H1 (cell line): ENCODE measurements around the gene LRTM1. TPM values are rescaled to one million over a fixed set of nuclear protein-coding genes. Genes with fewer than 3 reads are reported as not detected.

Experiments
- CTCF ChIA-PET: fragments of 300-600 bp; sonication (Branson Sonifier 250); formaldehyde crosslinking; loops from one replicate; lab custom pipeline; 2021; ENCODE audit not compliant: partially characterized antibody; lab: Charles Lee
- POLR2A ChIA-PET: fragments of 300-600 bp; sonication (Branson Sonifier 250); formaldehyde crosslinking; loops from one replicate; lab custom pipeline; 2021; ENCODE audit warnings: inconsistent platforms; ENCODE audit not compliant: partially characterized antibody; lab: Charles Lee
- DNase-seq, 2 experiments: peaks; one replicate each; pipeline versions ENCODE4 v3.0.0 to v3.0.0-alpha.2; 2010 to 2022; ENCODE audit warnings: low spot score in 2 of 2, low read depth in 1 of 2, mixed read lengths in 1 of 2
- FAIRE-seq: peaks from 2 replicates; lab custom pipeline; 2011; peaks lifted over from hg19 to GRCh38; lab: Jason Lieb, UNC
- H2AFZ ChIP-seq: 2 replicates; pipeline ENCODE4 v1.8.1; 2012; ENCODE audit warnings: low read length, inconsistent platforms
- H2AK5ac ChIP-seq: 2 replicates; pipeline ENCODE4 v1.6.1; 2013; ENCODE audit warnings: low read depth, low read length
- H2BK120ac ChIP-seq: replicated peaks from 2 replicates; pipeline ENCODE3; 2013; ENCODE audit warnings: low read depth, low read length, inconsistent platforms
- H2BK12ac ChIP-seq: 2 replicates; pipeline ENCODE4 v1.6.1; 2013; ENCODE audit warnings: low read depth, low read length
- H2BK15ac ChIP-seq: 2 replicates; pipeline ENCODE4 v1.6.1; 2013; ENCODE audit warnings: low read length
- H2BK20ac ChIP-seq: 2 replicates; pipeline ENCODE4 v1.6.1; 2013; ENCODE audit warnings: low read length
- H2BK5ac ChIP-seq: 2 replicates; pipeline ENCODE4 v1.6.1; 2013; ENCODE audit warnings: low read depth, low read length
- H3K14ac ChIP-seq: 2 replicates; pipeline ENCODE4 v1.6.1; 2013; ENCODE audit warnings: inconsistent platforms; ENCODE audit not compliant: insufficient read length
- H3K18ac ChIP-seq: 2 replicates; pipeline ENCODE4 v1.6.1; 2013; ENCODE audit warnings: low read length; ENCODE audit errors: extremely low read depth
- H3K23ac ChIP-seq: 2 replicates; pipeline ENCODE4 v1.6.1; 2013; ENCODE audit warnings: inconsistent platforms; ENCODE audit not compliant: insufficient read length
- H3K23me2 ChIP-seq: 2 replicates; pipeline ENCODE4 v1.6.1; 2013; ENCODE audit warnings: low read depth, low read length
- H3K27ac ChIP-seq: 2 replicates; pipeline ENCODE4 v1.6.1; 2011; ENCODE audit warnings: low read depth, low read length, inconsistent platforms
- H3K27me3 ChIP-seq, 4 experiments: replicated peaks in 1 of 4; 1 replicate in 1 of 4; 2 replicates in 3 of 4; pipeline versions ENCODE4 v1.6.1 to v1.8.1; 2011 to 2013; ENCODE audit warnings: low read length in 3 of 4, mild to moderate bottlenecking in 3 of 4, inconsistent platforms in 2 of 4, mixed read lengths in 2 of 4, moderate library complexity in 1 of 4; ENCODE audit not compliant: control insufficient read depth in 3 of 4, insufficient read depth in 3 of 4; ENCODE audit errors: extremely low read depth in 1 of 4
- H3K36me3 ChIP-seq, 4 experiments: 2 replicates each; pipeline versions ENCODE4 v1.6.1 to v1.8.1; 2011 to 2013; ENCODE audit warnings: mild to moderate bottlenecking in 4 of 4, low read length in 3 of 4, moderate library complexity in 2 of 4, control low read depth in 1 of 4, inconsistent platforms in 1 of 4; ENCODE audit not compliant: insufficient read depth in 4 of 4, control insufficient read depth in 2 of 4
- H3K4ac ChIP-seq: replicated peaks from 2 replicates; pipeline ENCODE3; 2013; ENCODE audit warnings: low read length, low read depth, mixed read lengths, inconsistent platforms; ENCODE audit not compliant: insufficient read length
- H3K4me1 ChIP-seq, 4 experiments: replicated peaks in 1 of 4; 1 replicate in 1 of 4; 2 replicates in 3 of 4; pipeline versions ENCODE4 v1.6.1 to v1.8.1; 2011 to 2013; ENCODE audit warnings: low read length in 3 of 4, inconsistent platforms in 2 of 4, mixed read lengths in 1 of 4; ENCODE audit not compliant: insufficient read depth in 4 of 4, control insufficient read depth in 3 of 4
- H3K4me2 ChIP-seq, 2 experiments: 2 replicates each; pipeline versions ENCODE4 v1.6.1 to v1.8.1; 2011 to 2013; ENCODE audit warnings: low read depth in 2 of 2, low read length in 2 of 2, control low read depth in 1 of 2, inconsistent platforms in 1 of 2, mild to moderate bottlenecking in 1 of 2; ENCODE audit not compliant: insufficient read depth in 1 of 2
- H3K4me3 ChIP-seq, 4 experiments: fragments of 200-600, 300-600 bp in 1 of 4; sonication (generic), shearing (Covaris generic), sonication (Bioruptor Twin) in 1 of 4; 2 replicates each; pipeline versions ENCODE4 v1.5.1 to v1.8.1; 2011 to 2016; ENCODE audit warnings: low read length in 4 of 4, low read depth in 3 of 4, control low read depth in 2 of 4, inconsistent platforms in 2 of 4, mild to moderate bottlenecking in 2 of 4, mixed read lengths in 1 of 4, moderate library complexity in 1 of 4; ENCODE audit not compliant: insufficient read depth in 2 of 4; ENCODE audit errors: extremely low read depth in 1 of 4
- H3K56ac ChIP-seq: replicated peaks from 2 replicates; pipeline ENCODE3; 2013; ENCODE audit warnings: low read depth, mild to moderate bottlenecking, mixed read lengths, low read length, inconsistent platforms; ENCODE audit not compliant: insufficient read length
- H3K79me1 ChIP-seq: 2 replicates; pipeline ENCODE4 v1.6.1; 2013; ENCODE audit warnings: low read depth, low read length, control low read depth
- H3K79me2 ChIP-seq, 2 experiments: 2 replicates each; pipeline versions ENCODE4 v1.6.1 to v1.8.1; 2012 to 2013; ENCODE audit warnings: low read length in 2 of 2, mild to moderate bottlenecking in 2 of 2, inconsistent platforms in 1 of 2; ENCODE audit not compliant: insufficient read depth in 2 of 2, control insufficient read depth in 1 of 2
- H3K9ac ChIP-seq, 4 experiments: replicated peaks in 1 of 4; 1 replicate in 1 of 4; 2 replicates in 3 of 4; pipeline versions ENCODE4 v1.6.1 to v1.8.1; 2011 to 2013; ENCODE audit warnings: low read depth in 3 of 4, low read length in 3 of 4, control low read depth in 2 of 4, mild to moderate bottlenecking in 2 of 4, moderate library complexity in 2 of 4, inconsistent platforms in 1 of 4; ENCODE audit errors: extremely low read depth in 1 of 4
- H3K9me3 ChIP-seq, 2 experiments: 2 replicates each; pipeline versions ENCODE4 v1.6.1 to v1.8.1; 2012 to 2013; ENCODE audit warnings: mild to moderate bottlenecking in 2 of 2, moderate library complexity in 2 of 2, control low read depth in 1 of 2, inconsistent platforms in 1 of 2, low read depth in 1 of 2, low read length in 1 of 2, mixed read lengths in 1 of 2; ENCODE audit not compliant: insufficient read depth in 2 of 2
- H4K20me1 ChIP-seq, 2 experiments: replicated peaks in 1 of 2; 2 replicates each; pipeline versions ENCODE3 to v1.8.1; 2011 to 2013; ENCODE audit warnings: inconsistent platforms in 2 of 2, low read length in 2 of 2, mild to moderate bottlenecking in 1 of 2; ENCODE audit not compliant: insufficient read depth in 2 of 2, control insufficient read depth in 1 of 2
- H4K5ac ChIP-seq: 2 replicates; pipeline ENCODE4 v1.6.1; 2013; ENCODE audit warnings: low read length, low read depth, mixed read lengths, inconsistent platforms; ENCODE audit not compliant: insufficient read length
- H4K8ac ChIP-seq: 2 replicates; pipeline ENCODE4 v1.8.0; 2013; ENCODE audit warnings: mild to moderate bottlenecking, moderate library complexity, low read length, inconsistent platforms; ENCODE audit not compliant: insufficient read depth; ENCODE audit errors: extremely low read depth
- H4K91ac ChIP-seq: replicated peaks from 2 replicates; pipeline ENCODE3; 2013; ENCODE audit warnings: low read length, mixed read lengths, inconsistent platforms; ENCODE audit not compliant: insufficient read length
- ATF3 ChIP-seq: IDR thresholded peaks from 2 replicates; pipeline ENCODE4 v1.6.1; 2011; ENCODE audit warnings: low read depth, mild to moderate bottlenecking, low read length; ENCODE audit not compliant: insufficient read depth
- BCL11A ChIP-seq, 2 experiments: IDR thresholded peaks; one replicate each; pipeline ENCODE4 v1.6.1; 2011; ENCODE audit warnings: low read depth in 2 of 2, low read length in 2 of 2, mild to moderate bottlenecking in 2 of 2
- CBX5 ChIP-seq: fragments of 300-800, 300-1000 bp; sonication (generic); IDR thresholded peaks from 2 replicates; pipeline ENCODE4 v1.7.1; 2016; ENCODE audit warnings: antibody characterized with exemption, low read length, low read depth
- CBX8 ChIP-seq: fragments of 300-800, 300-1000 bp; sonication (generic); IDR thresholded peaks from 2 replicates; pipeline ENCODE4 v1.7.1; 2016; ENCODE audit warnings: low read depth, low read length, borderline replicate concordance
- JUN ChIP-seq: IDR thresholded peaks from 2 replicates; pipeline ENCODE4 v1.6.1; 2011; ENCODE audit warnings: low read depth, mild to moderate bottlenecking, improper control_type of control experiment, low read length
- POU5F1 ChIP-seq: IDR thresholded peaks from 2 replicates; pipeline ENCODE4 v1.6.1; 2011; ENCODE audit warnings: low read depth, mild to moderate bottlenecking, low read length, moderate library complexity
- SIN3A ChIP-seq, 2 experiments: IDR thresholded peaks in 1 of 2; conservative IDR thresholded peaks in 1 of 2; 2 replicates each; pipeline ENCODE4 v1.6.1; 2011 to 2012; ENCODE audit warnings: low read length in 2 of 2, improper control_type of control experiment in 1 of 2, low read depth in 1 of 2, mild to moderate bottlenecking in 1 of 2
- SP2 ChIP-seq: IDR thresholded peaks from 2 replicates; pipeline ENCODE4 v1.6.1; 2012; ENCODE audit warnings: mild to moderate bottlenecking, low read length, inconsistent platforms
- ZNF274 ChIP-seq: IDR thresholded peaks from 2 replicates; pipeline ENCODE4 v1.7.0; 2012; ENCODE audit warnings: low read length, borderline replicate concordance; ENCODE audit errors: extremely low read depth
- WGBS, 2 experiments: shearing (Covaris generic) in 1 of 2; methylation state at CpG; one replicate each; pipeline versions ENCODE4 v1.1.6 to v1.1.7; 2013 to 2015; ENCODE audit warnings: low lambda C conversion rate in 2 of 2, mixed read lengths in 2 of 2, inconsistent platforms in 1 of 2, low coverage in 1 of 2, missing lambda C conversion rate in 1 of 2; ENCODE audit not compliant: insufficient replicate concordance in 2 of 2, insufficient coverage in 1 of 2, insufficient read length in 1 of 2; ENCODE audit errors: extremely low coverage in 1 of 2, missing lambda C conversion rate in 1 of 2; 5-methylcytosine and 5-hydroxymethylcytosine counted together
- polyA plus RNA-seq, 7 experiments: library from polyadenylated mRNA; depleted of rRNA in 3 of 7; stranded (reverse) in 5 of 7; unstranded in 2 of 7; fragments of >200 nt in 5 of 7; fragments of 200-250 nt in 2 of 7; gene quantifications; 1 replicate in 5 of 7; 2 replicates in 1 of 7; 4 replicates in 1 of 7; pipeline versions ENCODE4 v1.2.1 to v1.2.3, GENCODE V29; 2011 to 2013; ENCODE audit warnings: missing spikeins in 2 of 7, mixed read lengths in 2 of 7
- total RNA-seq: library from RNA; stranded (reverse); fragmentation: NEBNext Ultra II Directional; extraction: Animal tissue kit (Norgen Biotek cat#: 25700); gene quantifications from 2 replicates; pipeline ENCODE4 v1.2.1, GENCODE V29; 2021

The LRTM1 gene
- total and polyA plus RNA-seq, 2 of the 8 experiments (the other 6 are each of a cell fraction or from before 2014, with no cell fraction given): not detected

DNA sequence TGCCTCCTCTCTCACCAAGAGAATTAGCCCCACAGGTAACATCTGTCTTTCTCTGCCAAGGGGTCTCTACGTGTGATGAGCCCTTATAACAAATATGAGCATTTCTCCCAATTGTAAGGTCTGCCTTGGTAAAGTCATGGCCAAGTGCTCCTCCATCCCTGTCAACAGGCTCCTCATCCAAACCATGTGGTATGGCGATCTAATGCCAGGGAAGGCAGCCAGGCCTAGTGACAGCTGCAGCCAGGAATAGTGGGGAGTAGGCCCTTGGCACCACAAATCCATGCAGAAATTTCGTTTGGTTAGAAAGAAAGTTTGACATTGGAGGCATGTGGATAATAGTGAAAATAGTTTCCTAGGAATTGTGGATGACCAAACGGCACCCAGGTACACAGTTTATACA is 4.7 kb upstream of the LRTM1 start:
- Histone ChIP-seq H4K8ac (no peak overlapping the region), H2BK12ac (no peak overlapping the region), H3K79me2 (no peaks in the 10 kb centered on the region), H3K4ac (no peak overlapping the region), H3K4me3 (no peak overlapping the region), H3K23me2 (no peaks in the 10 kb centered on the region), H2AFZ (no peak overlapping the region), H3K36me3 (no peaks in the 10 kb centered on the region), H2BK5ac (no peak overlapping the region), H3K4me2 (no peak overlapping the region), H3K9ac (no peak overlapping the region), H3K9me3 (no peaks in the 10 kb centered on the region), H3K56ac (no peak overlapping the region), H4K20me1 (no peaks in the 10 kb centered on the region), H3K18ac (no peak overlapping the region), H3K27me3 (no peaks in the 10 kb centered on the region), H2AK5ac (no peak overlapping the region), H2BK120ac (no peak overlapping the region), H3K79me1 (no peaks in the 10 kb centered on the region), H4K91ac (no peak overlapping the region), H3K23ac (no peak overlapping the region), H3K14ac (no peak overlapping the region), H2BK20ac (no peak overlapping the region), H4K5ac (no peak overlapping the region), H2BK15ac (no peak overlapping the region), H3K4me1 (peaks cover 2 to 6% (median 3%) of the 10 kb centered on the region in 4 experiments; a peak in 5 of 7 replicates), H3K27ac (no peak overlapping the region)
- FAIRE-seq (no peak), DNase-seq (no peak)
- TF ChIP-seq ATF3 (no peak), SP2 (no peak), CBX5 (no peak), BCL11A (IDR thresholded peaks at IDR 0.05; ENCODE audit: low read depth in 2 of 2, low read length in 2 of 2) (no peak), POU5F1 (no peak), ZNF274 (no peak), CBX8 (no peak), SIN3A (conservative IDR thresholded peaks at IDR 0.05 in 1 of 2, IDR thresholded peaks at IDR 0.05 in 1 of 2; ENCODE audit: low read depth in 1 of 2, low read length in 2 of 2) (no peak), JUN (no peak)
- WGBS, 2 experiments: 91% methylated on average over 4 of the region's 4 CpGs; no CpG with 5 or more reads in 1 of the 2 experiments
- POLR2A ChIA-PET: interaction anchor here (0.9 kb wide), 1 partner anchor 102 kb away, joined by 3 read pairs; no protein-coding TSS in a partner anchor
- CTCF ChIA-PET: interaction anchor here (1.2 kb wide), 1 partner anchor 12 kb away, joined by 3 read pairs; no protein-coding TSS in a partner anchor
